Activated CD8-positive, alpha-beta memory T cell treated with anti-CD3 and anti-CD28 coated beads, Interleukin-2, amount 50 U/mL, for 24 hours (primary cell): ENCODE results near the gene AP4B1.

Experiments
- DNase-seq: peaks from one replicate; pipeline ENCODE4 v3.0.0-alpha.2; 2020; ENCODE audit errors: extremely low read depth

The AP4B1 gene

GRCh38 chr1:113930499-113931161, 26.0 kb upstream of the AP4B1 start:
- DNase-seq: peak; percentile 44

- peak; percentile 33 for DNase-seq
These were observed 25.3 kb upstream of the AP4B1 start for GRCh38 chr1:113929750-113930498.

GRCh38 chr1:113928941-113929749, 24.5 kb upstream of the AP4B1 start, which contains the start of gene HIPK1:
Gene HIPK1 (plus strand): TSS chr1:113929324.
- DNase-seq: peak; percentile 79

GRCh38 chr1:113928187-113928930, 23.8 kb upstream of the AP4B1 start:
- DNase-seq: no peak

- DNase-seq: no peak
These were observed 19.9 kb upstream of the AP4B1 start for GRCh38 chr1:113924473-113924872.

- DNase-seq: no peak
These were observed 18.4 kb upstream of the AP4B1 start for GRCh38 chr1:113922957-113923356.

GRCh38 chr1:113918243-113918642, 13.6 kb upstream of the AP4B1 start:
- DNase-seq: no peak

- no peak for DNase-seq
These were observed 12.9 kb upstream of the AP4B1 start for GRCh38 chr1:113917400-113918082.

- no peak for DNase-seq
These were observed 12.4 kb upstream of the AP4B1 start for GRCh38 chr1:113916974-113917373.

- DNase-seq: no peak
These were observed 9.5 kb upstream of the AP4B1 start for GRCh38 chr1:113913887-113914664.

GRCh38 chr1:113913312-113913668, 8.7 kb upstream of the AP4B1 start:
- DNase-seq: no peak

GRCh38 chr1:113912594-113913311, 8.2 kb upstream of the AP4B1 start:
- no peak for DNase-seq

GRCh38 chr1:113905435-113905861, 849 bp upstream of the AP4B1 start:
- DNase-seq: no peak

GRCh38 chr1:113904293-113904673, 316 bp downstream of the AP4B1 start:
- DNase-seq: no peak

GRCh38 chr1:113903501-113904292, 902 bp downstream of the AP4B1 start:
- no peak for DNase-seq

- no peak for DNase-seq
These were observed 3.4 kb downstream of the AP4B1 start for GRCh38 chr1:113901191-113901590.

- DNase-seq: no peak
These were observed 5.5 kb downstream of the AP4B1 start for GRCh38 chr1:113899111-113899510.

- no peak for DNase-seq
These were observed 6.3 kb downstream of the AP4B1 start for GRCh38 chr1:113898241-113898814.

- no peak for DNase-seq
These were observed 8.6 kb downstream of the AP4B1 start for GRCh38 chr1:113895961-113896360.
